Chondrocyte (in vitro differentiated cells): Measurements from ENCODE around the gene LCORL. TPM values are rescaled to one million over a fixed set of nuclear protein-coding genes. Genes with fewer than 3 reads are reported as not detected.

Experiments
- DNase-seq: peaks from one replicate; pipeline ENCODE4 v3.0.0; 2021; ENCODE audit warnings: mixed read lengths, low spot score
- H3K27ac Mint-ChIP-seq: one replicate; pipeline ENCODE4 v1.8.0; 2021; ENCODE audit warnings: mild to moderate bottlenecking, moderate library complexity, mixed read lengths; ENCODE audit not compliant: unreplicated experiment
- H3K27me3 Mint-ChIP-seq: 2 replicates; pipeline ENCODE4 v1.8.0; 2021; ENCODE audit warnings: low read depth, mixed read lengths
- H3K36me3 Mint-ChIP-seq: 2 replicates; pipeline ENCODE4 v1.8.0; 2021; ENCODE audit warnings: low read depth, mixed read lengths
- H3K4me1 Mint-ChIP-seq: 2 replicates; pipeline ENCODE4 v1.8.0; 2021; ENCODE audit warnings: low read depth, mild to moderate bottlenecking, mixed read lengths
- H3K4me3 Mint-ChIP-seq: one replicate; pipeline ENCODE4 v1.8.0; 2021; ENCODE audit warnings: mild to moderate bottlenecking, moderate library complexity, mixed read lengths; ENCODE audit not compliant: unreplicated experiment
- H3K9me3 Mint-ChIP-seq: 2 replicates; pipeline ENCODE4 v1.8.0; 2021; ENCODE audit warnings: low read depth, mixed read lengths
- total RNA-seq: library from RNA; stranded (reverse); gene quantifications from 3 replicates; pipeline ENCODE4 v1.2.1, GENCODE V29; 2021
- TF ChIP-seq, protein P1 (sequence below): fragments of 200-600 bp; sonication (generic); IDR thresholded peaks from 2 replicates; pipeline ENCODE4 v1.5.0; 2021; ENCODE audit warnings: antibody characterized with exemption, mild to moderate bottlenecking, moderate library complexity

Gene LCORL
- total RNA-seq, 1 donor from 2014 or later = 8.9 TPM

DNA sequence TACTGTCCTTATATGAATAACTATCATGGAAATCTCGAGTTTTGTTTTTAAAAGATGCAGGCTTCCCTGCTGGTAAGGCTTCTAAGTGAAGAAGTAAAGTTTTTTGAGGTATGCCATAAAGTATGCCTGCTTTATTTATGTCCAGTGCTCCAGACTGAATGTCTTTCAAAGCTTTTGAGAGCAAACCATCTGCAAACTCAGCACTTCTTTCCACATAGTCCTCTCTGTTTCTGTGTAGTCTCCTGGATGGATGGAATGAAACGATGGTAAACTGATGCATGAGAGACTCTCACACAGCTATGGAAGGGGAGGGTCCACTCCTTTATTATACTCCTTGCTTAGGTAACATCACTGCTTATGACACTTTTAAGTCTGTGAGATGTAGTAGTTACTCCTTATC, 137.0 kb downstream of the LCORL start:
- TF ChIP-seq, protein P1, sequence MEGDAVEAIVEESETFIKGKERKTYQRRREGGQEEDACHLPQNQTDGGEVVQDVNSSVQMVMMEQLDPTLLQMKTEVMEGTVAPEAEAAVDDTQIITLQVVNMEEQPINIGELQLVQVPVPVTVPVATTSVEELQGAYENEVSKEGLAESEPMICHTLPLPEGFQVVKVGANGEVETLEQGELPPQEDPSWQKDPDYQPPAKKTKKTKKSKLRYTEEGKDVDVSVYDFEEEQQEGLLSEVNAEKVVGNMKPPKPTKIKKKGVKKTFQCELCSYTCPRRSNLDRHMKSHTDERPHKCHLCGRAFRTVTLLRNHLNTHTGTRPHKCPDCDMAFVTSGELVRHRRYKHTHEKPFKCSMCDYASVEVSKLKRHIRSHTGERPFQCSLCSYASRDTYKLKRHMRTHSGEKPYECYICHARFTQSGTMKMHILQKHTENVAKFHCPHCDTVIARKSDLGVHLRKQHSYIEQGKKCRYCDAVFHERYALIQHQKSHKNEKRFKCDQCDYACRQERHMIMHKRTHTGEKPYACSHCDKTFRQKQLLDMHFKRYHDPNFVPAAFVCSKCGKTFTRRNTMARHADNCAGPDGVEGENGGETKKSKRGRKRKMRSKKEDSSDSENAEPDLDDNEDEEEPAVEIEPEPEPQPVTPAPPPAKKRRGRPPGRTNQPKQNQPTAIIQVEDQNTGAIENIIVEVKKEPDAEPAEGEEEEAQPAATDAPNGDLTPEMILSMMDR = no peak
- no peak overlapping the region for H3K27ac Mint-ChIP-seq
- H3K27me3 Mint-ChIP-seq = no peaks in the 10 kb centered on the region
- no peaks in the 10 kb centered on the region for H3K4me1 Mint-ChIP-seq
- H3K9me3 Mint-ChIP-seq = no peaks in the 10 kb centered on the region
- no peak for DNase-seq
- H3K4me3 Mint-ChIP-seq = no peak overlapping the region
- peaks cover 3% of the 10 kb centered on the region for H3K36me3 Mint-ChIP-seq

DNA sequence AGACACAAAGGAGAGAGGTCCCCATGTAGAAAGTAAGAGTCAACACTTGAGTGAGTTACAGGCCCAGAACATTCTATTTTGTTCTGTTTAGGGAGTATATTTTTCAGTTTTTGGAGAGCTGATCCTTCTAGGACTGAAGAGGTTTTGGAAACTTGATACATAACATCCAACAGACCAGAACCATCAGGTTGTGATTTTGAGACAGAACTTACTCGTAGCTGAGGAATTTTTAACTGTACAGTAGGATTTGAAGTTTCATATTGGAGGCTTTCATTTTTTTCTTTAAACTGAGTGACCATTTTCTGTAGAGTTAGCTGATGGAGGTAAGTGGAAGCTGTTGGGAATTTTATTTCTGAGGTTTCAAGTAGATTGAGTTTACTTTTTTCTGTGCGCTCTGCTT, 137.5 kb downstream of the LCORL start:
- no peak for DNase-seq
- Mint-ChIP-seq H3K9me3 (no peaks in the 10 kb centered on the region), H3K27me3 (no peaks in the 10 kb centered on the region), H3K36me3 (peaks cover 3% of the 10 kb centered on the region), H3K27ac (no peak overlapping the region), H3K4me3 (no peak overlapping the region), H3K4me1 (no peaks in the 10 kb centered on the region)
- TF ChIP-seq, protein P1 = no peak

DNA sequence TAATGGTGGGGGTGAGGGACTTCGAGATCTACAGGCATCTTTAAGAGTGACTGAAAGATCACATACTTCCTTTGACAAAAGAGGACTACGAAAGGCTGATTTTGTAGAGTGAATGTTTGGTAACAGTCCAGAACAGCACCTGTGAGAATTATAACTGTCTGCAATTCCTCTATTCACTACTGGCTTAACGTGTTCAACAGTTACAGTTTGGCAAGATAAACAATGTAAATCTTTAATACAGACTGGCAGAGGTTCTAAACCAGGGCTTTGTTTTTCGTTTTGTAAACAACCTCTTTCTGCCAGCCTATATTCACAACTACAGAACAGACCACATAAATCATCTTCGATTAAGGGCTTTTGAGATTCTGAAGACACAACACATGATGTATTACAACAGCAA, 143.9 kb downstream of the LCORL start:
- DNase-seq = no peak
- no peaks in the 10 kb centered on the region for H3K27me3 Mint-ChIP-seq
- H3K4me1 Mint-ChIP-seq = no peaks in the 10 kb centered on the region
- TF ChIP-seq, protein P1 = no peak
- no peak overlapping the region for H3K27ac Mint-ChIP-seq
- H3K9me3 Mint-ChIP-seq = peaks cover 4% of the 10 kb centered on the region
- no peak overlapping the region for H3K4me3 Mint-ChIP-seq
- peaks cover 3% of the 10 kb centered on the region for H3K36me3 Mint-ChIP-seq

DNA sequence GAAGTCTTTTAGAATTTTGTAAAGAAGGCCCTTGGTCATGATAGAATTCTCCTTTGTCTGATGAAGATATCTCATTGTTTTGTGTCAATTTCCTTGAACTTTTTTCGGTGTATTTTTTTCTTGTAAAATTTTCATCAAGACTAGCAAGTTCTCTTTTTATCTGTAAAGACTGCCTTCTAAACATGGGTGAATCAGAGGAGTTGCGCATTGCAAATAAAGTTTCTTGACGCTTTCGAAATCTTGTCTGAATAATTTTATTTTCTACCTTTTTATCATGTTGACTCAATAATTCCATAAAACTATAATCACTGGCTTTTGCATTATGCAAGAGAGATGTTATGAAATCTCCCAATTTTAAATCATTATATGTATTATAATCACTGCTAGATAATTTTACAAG, 144.6 kb downstream of the LCORL start:
- TF ChIP-seq, protein P1 = no peak
- H3K27ac Mint-ChIP-seq = no peak overlapping the region
- peaks cover 3% of the 10 kb centered on the region for H3K36me3 Mint-ChIP-seq
- DNase-seq = no peak
- H3K27me3 Mint-ChIP-seq = no peaks in the 10 kb centered on the region
- H3K4me3 Mint-ChIP-seq = no peak overlapping the region
- H3K9me3 Mint-ChIP-seq = peaks cover 4% of the 10 kb centered on the region
- no peaks in the 10 kb centered on the region for H3K4me1 Mint-ChIP-seq

DNA sequence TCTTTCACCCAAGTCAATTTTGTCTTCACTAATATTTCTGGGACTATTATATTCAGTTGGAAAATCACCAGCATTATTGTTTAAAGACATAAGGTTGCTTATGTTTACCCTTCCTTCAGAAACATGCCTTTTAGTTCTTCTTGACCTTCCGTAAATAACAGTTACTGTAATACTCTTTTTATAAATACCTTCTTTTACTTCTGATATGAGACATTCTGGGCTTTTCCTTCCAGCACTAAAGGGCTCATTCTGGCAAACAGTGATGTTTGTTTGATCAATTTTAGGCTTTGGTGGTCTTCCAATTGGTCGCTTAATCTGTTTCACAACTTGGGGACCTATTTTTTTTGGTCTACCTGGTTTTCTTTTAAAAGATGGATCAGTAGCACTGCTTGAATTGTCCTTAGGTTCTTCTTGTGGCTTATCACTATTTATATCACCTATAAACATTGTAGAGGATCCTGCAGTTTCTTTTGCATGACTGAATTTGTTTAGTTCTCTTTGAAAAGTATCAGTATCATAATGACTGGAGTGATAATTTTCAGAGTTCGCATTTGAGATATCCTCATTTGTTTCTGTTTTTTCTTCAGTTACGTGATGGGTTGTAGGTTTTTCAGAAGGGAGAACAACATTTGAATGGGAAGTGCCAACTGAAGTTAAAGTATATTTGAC, 146.0 kb downstream of the LCORL start:
- no peak overlapping the region for H3K4me3 Mint-ChIP-seq
- TF ChIP-seq, protein P1 = no peak
- no peaks in the 10 kb centered on the region for H3K27me3 Mint-ChIP-seq

More for the DNA sequence above, 146.0 kb downstream of the LCORL start:
- Mint-ChIP-seq H3K27ac (no peak overlapping the region), H3K9me3 (peaks cover 4% of the 10 kb centered on the region), H3K4me1 (no peaks in the 10 kb centered on the region), H3K36me3 (peaks cover 3% of the 10 kb centered on the region)
- DNase-seq = no peak
